DND-41 (cell line): ENCODE results near the gene KRT2.

Source experiments
- ATAC-seq: fragments of 200-7000 bp; cut with Tn5 transposase; 3 replicates; pipeline ENCODE4 v1.9.1; 2021; ENCODE audit warnings: low read depth; ENCODE audit not compliant: insufficient read depth
- DNase-seq: peaks from one replicate; pipeline ENCODE4 v3.0.0-alpha.2; 2020
- H2AFZ ChIP-seq: 2 replicates; pipeline ENCODE4 v1.6.0; 2012; ENCODE audit warnings: low read depth, low read length
- H3K27ac ChIP-seq: 2 replicates; pipeline ENCODE4 v1.5.1; 2012; ENCODE audit warnings: low read length, inconsistent platforms
- H3K27me3 ChIP-seq: fragments of 200-600 bp; sonication (generic); 2 replicates; pipeline ENCODE4 v1.6.0; 2012; ENCODE audit warnings: low read length, mild to moderate bottlenecking, inconsistent platforms; ENCODE audit not compliant: insufficient read depth, poor library complexity
- H3K36me3 ChIP-seq: 2 replicates; pipeline ENCODE4 v1.5.1; 2012; ENCODE audit warnings: low read length, inconsistent platforms; ENCODE audit not compliant: insufficient read depth
- H3K4me1 ChIP-seq: 2 replicates; pipeline ENCODE4 v1.5.1; 2012; ENCODE audit warnings: mild to moderate bottlenecking, low read length; ENCODE audit not compliant: insufficient read depth
- H3K4me2 ChIP-seq: 2 replicates; pipeline ENCODE4 v1.6.0; 2012; ENCODE audit warnings: mild to moderate bottlenecking, moderate library complexity, low read length, inconsistent platforms; ENCODE audit not compliant: insufficient read depth
- H3K4me3 ChIP-seq, 2 experiments: fragments of 200-600 bp in 1 of 2; shearing (Covaris generic) in 1 of 2; 2 replicates each; pipeline ENCODE4 v1.5.1; 2012 to 2016; ENCODE audit warnings: inconsistent platforms in 2 of 2, low read length in 2 of 2, mild to moderate bottlenecking in 2 of 2, low read depth in 1 of 2, moderate library complexity in 1 of 2
- H3K79me2 ChIP-seq: 2 replicates; pipeline ENCODE4 v1.6.0; 2012; ENCODE audit warnings: low read length, inconsistent platforms; ENCODE audit not compliant: insufficient read depth
- H3K9ac ChIP-seq: 2 replicates; pipeline ENCODE4 v1.6.0; 2012; ENCODE audit warnings: low read depth, mild to moderate bottlenecking, inconsistent platforms, low read length, moderate library complexity
- H3K9me3 ChIP-seq: 2 replicates; pipeline ENCODE4 v1.5.1; 2012; ENCODE audit warnings: low read length, moderate library complexity, mild to moderate bottlenecking, inconsistent platforms; ENCODE audit not compliant: insufficient read depth, severe bottlenecking
- H4K20me1 ChIP-seq: 2 replicates; pipeline ENCODE4 v1.6.0; 2012; ENCODE audit warnings: low read length; ENCODE audit not compliant: insufficient read depth
- EZH2 ChIP-seq: IDR thresholded peaks from 3 replicates; pipeline ENCODE4 v1.6.1; 2012; ENCODE audit warnings: borderline replicate concordance, low read depth, mild to moderate bottlenecking, moderate library complexity, low read length, inconsistent platforms; ENCODE audit not compliant: severe bottlenecking
- TF ChIP-seq, protein P1 (sequence below): IDR thresholded peaks from 2 replicates; pipeline ENCODE4 v1.5.1; 2012; ENCODE audit warnings: borderline replicate concordance, low read length, moderate library complexity, mild to moderate bottlenecking; ENCODE audit not compliant: poor library complexity, severe bottlenecking; ENCODE audit errors: extremely low read depth

KRT2 gene

DNA sequence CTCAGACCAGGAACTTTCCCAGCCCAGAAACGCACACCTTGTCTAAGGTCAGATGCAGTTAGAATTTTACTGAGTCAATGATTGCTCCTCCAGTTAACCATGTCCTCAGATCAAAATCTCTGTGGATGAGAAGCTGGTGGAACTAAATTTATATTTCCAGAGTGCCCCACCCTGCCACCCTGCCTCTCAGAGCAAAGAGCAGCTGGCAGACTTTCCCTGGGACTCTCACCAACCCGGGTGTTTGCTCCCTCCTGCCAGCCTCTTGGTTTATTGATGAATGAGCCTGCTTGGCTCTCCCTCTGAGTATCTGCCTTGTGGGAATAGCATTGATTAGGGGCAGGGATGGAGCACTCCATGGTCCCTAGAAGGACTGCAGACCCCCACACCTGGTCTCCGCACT is 34.1 kb upstream of the KRT2 start:
- H3K27ac ChIP-seq: no peak overlapping the region
- H3K4me2 ChIP-seq: no peak overlapping the region
- H2AFZ ChIP-seq: no peak overlapping the region
- H3K9ac ChIP-seq: no peak overlapping the region
- no peak for DNase-seq
- H3K27me3 ChIP-seq: peaks cover 16% of the 10 kb centered on the region
- TF ChIP-seq, protein P1, sequence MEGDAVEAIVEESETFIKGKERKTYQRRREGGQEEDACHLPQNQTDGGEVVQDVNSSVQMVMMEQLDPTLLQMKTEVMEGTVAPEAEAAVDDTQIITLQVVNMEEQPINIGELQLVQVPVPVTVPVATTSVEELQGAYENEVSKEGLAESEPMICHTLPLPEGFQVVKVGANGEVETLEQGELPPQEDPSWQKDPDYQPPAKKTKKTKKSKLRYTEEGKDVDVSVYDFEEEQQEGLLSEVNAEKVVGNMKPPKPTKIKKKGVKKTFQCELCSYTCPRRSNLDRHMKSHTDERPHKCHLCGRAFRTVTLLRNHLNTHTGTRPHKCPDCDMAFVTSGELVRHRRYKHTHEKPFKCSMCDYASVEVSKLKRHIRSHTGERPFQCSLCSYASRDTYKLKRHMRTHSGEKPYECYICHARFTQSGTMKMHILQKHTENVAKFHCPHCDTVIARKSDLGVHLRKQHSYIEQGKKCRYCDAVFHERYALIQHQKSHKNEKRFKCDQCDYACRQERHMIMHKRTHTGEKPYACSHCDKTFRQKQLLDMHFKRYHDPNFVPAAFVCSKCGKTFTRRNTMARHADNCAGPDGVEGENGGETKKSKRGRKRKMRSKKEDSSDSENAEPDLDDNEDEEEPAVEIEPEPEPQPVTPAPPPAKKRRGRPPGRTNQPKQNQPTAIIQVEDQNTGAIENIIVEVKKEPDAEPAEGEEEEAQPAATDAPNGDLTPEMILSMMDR: no peak
- TF ChIP-seq EZH2: no peak
- no peaks in the 10 kb centered on the region for H3K79me2 ChIP-seq
- ATAC-seq: no peak
- H4K20me1 ChIP-seq: no peaks in the 10 kb centered on the region; the same call in 1 of the 2 replicates
- H3K36me3 ChIP-seq: no peaks in the 10 kb centered on the region
- H3K4me3 ChIP-seq: no peak overlapping the region
- no peaks in the 10 kb centered on the region for H3K9me3 ChIP-seq
- no peaks in the 10 kb centered on the region for H3K4me1 ChIP-seq

DNA sequence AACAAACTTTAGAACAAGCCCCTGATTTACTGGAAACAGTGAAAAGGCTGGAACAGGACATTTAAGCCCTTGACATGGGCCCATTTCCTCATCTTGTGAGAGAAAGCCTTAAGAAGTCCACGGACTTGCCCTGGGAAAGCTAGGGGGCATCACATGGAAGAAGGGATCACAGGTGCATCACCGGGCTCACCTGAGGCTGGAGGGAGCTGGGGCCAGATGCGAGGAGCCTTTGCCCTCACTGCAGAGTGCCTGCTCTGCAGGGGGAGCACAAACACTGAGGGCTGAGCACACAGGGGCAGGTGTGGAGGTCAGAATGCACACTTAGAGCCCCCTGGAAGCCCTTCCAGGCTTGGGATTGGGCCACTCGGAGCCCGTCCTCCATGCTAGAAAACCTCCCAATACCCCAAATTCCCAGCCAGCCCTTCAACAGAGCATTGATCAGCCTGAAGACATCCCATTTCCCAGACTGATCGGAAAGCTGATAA is 33.4 kb upstream of the KRT2 start:
- ATAC-seq (no peak), DNase-seq (no peak)
- TF ChIP-seq, protein P1: no peak
- TF ChIP-seq EZH2: no peak

DNA sequence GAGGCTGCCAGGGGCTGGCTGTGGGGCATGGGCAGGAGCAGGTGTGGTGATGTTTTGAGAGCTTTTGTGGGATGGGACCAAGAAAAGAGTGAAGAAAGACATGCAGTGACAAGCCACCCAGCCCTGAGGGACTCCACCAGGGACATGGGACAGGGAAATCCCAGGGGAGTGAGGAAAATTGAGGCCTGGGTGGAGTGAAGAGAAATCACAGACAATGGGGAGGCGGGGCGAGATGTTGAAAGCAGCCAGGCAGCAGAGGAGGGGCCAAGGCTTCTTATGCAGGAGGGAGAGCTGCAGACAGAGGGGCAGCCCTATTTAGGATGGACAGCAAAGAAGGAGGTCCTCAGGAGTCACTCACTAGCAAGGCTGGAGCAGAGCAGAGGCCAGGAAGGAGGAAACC is 32.4 kb upstream of the KRT2 start:
- Histone ChIP-seq H3K27ac (no peak overlapping the region), H3K9ac (no peak overlapping the region), H3K36me3 (no peaks in the 10 kb centered on the region), H3K79me2 (no peaks in the 10 kb centered on the region), H3K27me3 (peaks cover 2% of the 10 kb centered on the region), H3K9me3 (no peaks in the 10 kb centered on the region), H3K4me1 (no peaks in the 10 kb centered on the region), H3K4me2 (no peak overlapping the region), H2AFZ (no peak overlapping the region), H4K20me1 (no peaks in the 10 kb centered on the region; the same call in 1 of the 2 replicates), H3K4me3 (no peak overlapping the region)
- TF ChIP-seq EZH2: no peak
- TF ChIP-seq, protein P1: no peak
- DNase-seq: no peak
- no peak for ATAC-seq

More for the DNA sequence above, 33.4 kb upstream of the KRT2 start:
- Histone ChIP-seq H3K4me1 (no peaks in the 10 kb centered on the region), H3K9ac (no peak overlapping the region), H4K20me1 (no peaks in the 10 kb centered on the region; the same call in 1 of the 2 replicates), H3K79me2 (no peaks in the 10 kb centered on the region), H3K27me3 (peaks cover 12% of the 10 kb centered on the region), H3K27ac (no peak overlapping the region), H3K9me3 (no peaks in the 10 kb centered on the region), H2AFZ (no peak overlapping the region), H3K4me3 (no peak overlapping the region), H3K4me2 (no peak overlapping the region), H3K36me3 (no peaks in the 10 kb centered on the region)
